PC-9 (cell line): ENCODE data around the gene IQCH.

Experiments
- EZH2 ChIP-seq: fragments of 200-600 bp; sonication (generic); IDR thresholded peaks from 2 replicates; pipeline ENCODE4 v1.8.0; 2017; ENCODE audit warnings: antibody characterized with exemption, low read depth
- TF ChIP-seq, protein P1 (sequence below): fragments of 200-600 bp; sonication (generic); conservative IDR thresholded peaks from 2 replicates; pipeline ENCODE4 v1.6.1; 2017; ENCODE audit warnings: mixed run types, antibody characterized with exemption, mild to moderate bottlenecking, moderate library complexity

- TF ChIP-seq, protein P1, sequence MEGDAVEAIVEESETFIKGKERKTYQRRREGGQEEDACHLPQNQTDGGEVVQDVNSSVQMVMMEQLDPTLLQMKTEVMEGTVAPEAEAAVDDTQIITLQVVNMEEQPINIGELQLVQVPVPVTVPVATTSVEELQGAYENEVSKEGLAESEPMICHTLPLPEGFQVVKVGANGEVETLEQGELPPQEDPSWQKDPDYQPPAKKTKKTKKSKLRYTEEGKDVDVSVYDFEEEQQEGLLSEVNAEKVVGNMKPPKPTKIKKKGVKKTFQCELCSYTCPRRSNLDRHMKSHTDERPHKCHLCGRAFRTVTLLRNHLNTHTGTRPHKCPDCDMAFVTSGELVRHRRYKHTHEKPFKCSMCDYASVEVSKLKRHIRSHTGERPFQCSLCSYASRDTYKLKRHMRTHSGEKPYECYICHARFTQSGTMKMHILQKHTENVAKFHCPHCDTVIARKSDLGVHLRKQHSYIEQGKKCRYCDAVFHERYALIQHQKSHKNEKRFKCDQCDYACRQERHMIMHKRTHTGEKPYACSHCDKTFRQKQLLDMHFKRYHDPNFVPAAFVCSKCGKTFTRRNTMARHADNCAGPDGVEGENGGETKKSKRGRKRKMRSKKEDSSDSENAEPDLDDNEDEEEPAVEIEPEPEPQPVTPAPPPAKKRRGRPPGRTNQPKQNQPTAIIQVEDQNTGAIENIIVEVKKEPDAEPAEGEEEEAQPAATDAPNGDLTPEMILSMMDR: no peak
- no peak for TF ChIP-seq EZH2
Observed at GRCh38 chr15:67359431-67360079, 105.0 kb downstream of the IQCH start.
